Skeletal muscle tissue (tissue), 4 donors: ENCODE measurements around the gene ZNRF3. TPM values are rescaled to one million over a fixed set of nuclear protein-coding genes. Genes with fewer than 3 reads are reported as not detected.
A peak's percentile ranks its signal among the peaks of the same experiment; 100 is the strongest.

Source experiments
- H3K27ac ChIP-seq: one replicate; pipeline ENCODE4 v1.7.0; 2013; ENCODE audit warnings: mild to moderate bottlenecking, low read depth, low read length, inconsistent platforms
- H3K27me3 ChIP-seq, 3 donors: one replicate each; pipeline ENCODE4 v1.7.0; 2013; ENCODE audit warnings: low read length in 3 of 3; ENCODE audit not compliant: control insufficient read depth in 3 of 3, insufficient read depth in 3 of 3
- H3K36me3 ChIP-seq, 3 donors: one replicate each; pipeline ENCODE4 v1.7.0; 2013; ENCODE audit warnings: low read length in 3 of 3; ENCODE audit not compliant: control insufficient read depth in 3 of 3, insufficient read depth in 3 of 3
- H3K4me1 ChIP-seq, 3 donors: one replicate each; pipeline ENCODE4 v1.7.0; 2013; ENCODE audit warnings: low read length in 3 of 3, mild to moderate bottlenecking in 3 of 3; ENCODE audit not compliant: control insufficient read depth in 3 of 3, insufficient read depth in 3 of 3
- H3K4me3 ChIP-seq, 3 donors: one replicate each; pipeline ENCODE4 v1.7.0; 2013; ENCODE audit warnings: low read length in 3 of 3
- H3K9ac ChIP-seq, 3 donors: one replicate each; pipeline ENCODE4 v1.7.0; 2013; ENCODE audit warnings: low read length in 3 of 3, mild to moderate bottlenecking in 3 of 3, moderate library complexity in 2 of 3, low read depth in 1 of 3
- H3K9me3 ChIP-seq, 3 donors: one replicate each; pipeline ENCODE4 v1.7.0; 2013; ENCODE audit warnings: low read length in 3 of 3; ENCODE audit not compliant: control insufficient read depth in 3 of 3
- total RNA-seq: library from RNA; depleted of rRNA; stranded (reverse); fragments of >200 nt; gene quantifications from one replicate; pipeline ENCODE4 v1.2.3, GENCODE V29; 2014
- donor health status: Osteomylitis.

ZNRF3 gene
- total RNA-seq, 1 donor from 2014 or later = 7.3 TPM

DNA sequence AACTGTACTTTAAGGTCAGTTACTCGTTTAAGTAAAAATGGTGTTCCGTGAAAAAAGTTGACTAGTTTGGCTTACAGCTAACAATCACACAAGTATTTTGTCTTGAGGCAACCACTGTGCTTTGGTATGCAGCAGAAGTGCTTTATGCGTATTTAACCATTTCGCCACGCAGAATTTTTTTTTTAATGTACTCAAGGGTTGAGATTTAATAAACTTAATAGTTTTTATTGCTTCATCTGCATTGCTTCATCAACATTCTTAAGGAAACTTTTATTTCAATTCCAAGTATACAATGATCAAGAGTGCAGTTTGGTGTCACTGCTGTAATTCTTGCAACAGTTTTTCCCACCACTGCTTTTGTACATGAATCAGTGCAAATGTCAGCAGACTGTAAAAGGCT is 66.4 kb downstream of the ZNRF3 start:
- Histone ChIP-seq H3K4me1 (peaks cover 35 to 37% (median 36%) of the 10 kb centered on the region in 3 donors), H3K27me3 (no peaks in the 10 kb centered on the region)

DNA sequence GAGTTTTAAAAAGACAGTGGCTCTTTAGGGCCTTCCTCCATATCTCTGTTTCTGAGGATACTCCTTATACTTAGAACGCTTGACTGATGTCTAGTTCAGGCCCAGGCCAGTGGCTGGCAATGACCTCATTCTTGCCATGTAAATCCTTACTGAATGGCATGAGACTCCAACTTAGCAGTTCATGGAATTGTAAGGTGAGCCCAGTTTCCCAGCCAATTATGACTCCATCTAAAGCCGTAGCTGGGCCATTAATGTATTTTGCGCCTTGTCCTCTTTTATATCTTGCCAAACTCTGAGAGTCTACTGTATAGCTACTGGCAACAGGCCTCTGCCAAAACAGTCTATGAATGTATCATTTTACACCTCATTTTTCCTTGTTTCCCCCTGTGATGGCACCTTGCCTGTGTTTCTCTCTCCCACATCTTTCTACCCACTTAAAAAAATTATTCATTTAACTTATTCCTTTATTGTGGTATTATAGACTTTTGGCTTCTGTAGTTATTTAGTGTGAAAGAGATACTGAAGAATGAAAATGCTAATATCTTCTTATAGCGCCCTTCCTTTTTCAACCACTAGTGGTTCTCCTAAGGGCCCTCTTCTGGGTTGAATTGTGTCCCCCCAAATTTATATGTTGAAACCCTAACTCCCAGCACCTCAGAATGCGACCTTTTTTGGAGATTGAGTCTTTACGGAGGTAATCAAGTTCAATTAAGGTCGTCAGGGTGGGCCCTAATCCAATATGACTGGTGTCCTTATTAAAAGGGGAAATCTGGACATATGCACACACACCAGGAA is 67.4 kb downstream of the ZNRF3 start:
- Histone ChIP-seq H3K36me3 (no peaks in the 10 kb centered on the region), H3K27me3 (no peaks in the 10 kb centered on the region), H3K4me1 (peaks cover 35 to 37% (median 36%) of the 10 kb centered on the region in 3 donors), H3K9ac (no peak overlapping the region), H3K4me3 (no peak overlapping the region), H3K27ac (no peak overlapping the region), H3K9me3 (no peaks in the 10 kb centered on the region)

More for the DNA sequence above, 66.4 kb downstream of the ZNRF3 start:
- Histone ChIP-seq H3K36me3 (no peaks in the 10 kb centered on the region), H3K9ac (no peak overlapping the region), H3K4me3 (no peak overlapping the region), H3K27ac (no peak overlapping the region), H3K9me3 (no peaks in the 10 kb centered on the region)

DNA sequence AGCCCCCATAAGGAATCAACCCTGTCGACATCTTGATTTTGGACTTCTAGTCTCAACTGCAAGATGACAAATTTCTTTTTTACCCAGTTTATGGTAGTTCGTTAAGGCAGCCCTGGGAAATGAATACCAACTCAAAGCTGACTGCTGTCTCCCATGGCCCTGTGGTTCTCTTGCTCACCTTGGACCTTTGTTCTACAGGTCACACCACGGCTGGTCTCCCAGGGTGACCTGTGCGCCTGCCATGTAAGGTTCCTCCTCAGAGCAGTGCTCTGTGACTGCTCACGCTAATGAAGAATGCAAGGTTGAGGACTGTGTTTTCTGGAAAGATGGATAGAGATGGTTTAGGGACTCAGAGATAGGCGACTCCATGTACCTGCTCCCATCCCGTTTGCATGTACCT is 68.2 kb downstream of the ZNRF3 start:
- Histone ChIP-seq H3K9me3 (no peaks in the 10 kb centered on the region), H3K9ac (no peak overlapping the region), H3K4me1 (peaks cover 35 to 37% (median 36%) of the 10 kb centered on the region in 3 donors), H3K27ac (no peak overlapping the region), H3K36me3 (no peaks in the 10 kb centered on the region), H3K27me3 (no peaks in the 10 kb centered on the region), H3K4me3 (peak overlapping the region in 1 of 3 donors; percentile 23)

DNA sequence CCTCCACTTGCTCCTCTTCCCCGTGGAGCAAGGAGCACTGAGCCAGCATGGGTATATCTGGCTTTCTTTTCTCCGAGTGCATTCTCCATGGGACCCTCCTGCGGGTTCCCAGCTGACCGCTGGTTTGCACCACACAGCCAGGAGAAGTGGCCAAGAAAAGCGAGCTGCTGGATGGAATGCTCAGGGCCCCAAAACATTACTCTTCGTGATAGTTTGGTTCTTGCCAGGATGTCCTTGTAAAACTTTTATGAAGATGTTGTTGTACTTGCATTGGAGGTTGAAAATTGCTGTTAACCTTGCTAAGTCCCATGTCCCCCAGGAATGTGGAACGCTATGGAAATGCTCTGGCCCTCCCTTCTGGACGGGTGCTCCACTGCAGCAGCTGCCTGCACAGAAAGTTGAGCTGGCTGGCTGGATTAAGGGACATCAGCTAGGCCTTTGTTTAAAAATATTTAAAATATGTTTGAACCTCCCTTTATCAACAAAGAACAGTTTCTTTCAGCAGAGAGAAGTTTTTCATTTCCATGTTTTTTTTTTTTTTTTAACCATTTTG is 68.7 kb downstream of the ZNRF3 start:
- Histone ChIP-seq H3K36me3 (no peaks in the 10 kb centered on the region), H3K4me3 (peak overlapping the region in 1 of 3 donors; percentile 23), H3K9me3 (no peaks in the 10 kb centered on the region), H3K4me1 (peaks cover 36 to 42% (median 38%) of the 10 kb centered on the region in 3 donors), H3K9ac (no peak overlapping the region), H3K27ac (no peak overlapping the region), H3K27me3 (no peaks in the 10 kb centered on the region)

DNA sequence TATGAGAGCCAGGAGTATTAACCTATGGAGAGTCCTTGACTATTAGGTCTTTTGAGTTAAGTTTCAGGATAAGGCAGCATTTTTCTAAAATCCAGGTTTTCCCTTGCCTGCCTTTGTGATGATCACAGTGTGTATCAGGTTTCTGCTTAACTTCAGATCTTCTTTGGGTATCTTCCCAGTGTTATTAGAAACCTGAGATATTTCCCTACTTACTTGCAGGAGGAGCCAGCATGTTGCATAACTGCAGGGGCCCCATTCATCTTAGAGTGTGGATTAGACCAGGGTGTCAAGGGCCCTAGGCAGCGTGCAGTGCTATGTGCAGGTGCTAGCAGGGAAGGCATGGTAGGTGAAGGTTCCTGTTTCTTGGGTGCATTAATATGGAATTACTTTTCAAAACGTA is 69.5 kb downstream of the ZNRF3 start:
- no peak overlapping the region for H3K27ac ChIP-seq

DNA sequence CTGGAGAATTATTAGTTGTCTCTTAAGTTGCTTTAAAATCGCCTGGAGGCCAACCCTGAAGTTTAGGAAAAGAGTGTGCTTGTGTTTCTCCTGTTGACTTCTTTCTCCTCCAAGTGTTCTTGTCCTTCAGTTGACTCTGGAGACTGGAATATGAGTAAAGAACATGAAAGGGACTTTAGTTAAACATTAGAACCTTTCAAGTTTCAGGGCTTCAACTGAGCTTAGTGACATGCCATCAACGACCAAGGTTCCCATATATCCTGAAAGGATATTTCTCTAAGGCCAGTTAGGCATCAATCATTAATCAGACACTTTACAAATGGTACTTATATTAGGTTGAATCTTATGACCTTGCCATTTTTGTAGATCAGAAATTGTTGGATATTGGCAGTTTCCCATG is 70.0 kb downstream of the ZNRF3 start:
- peaks cover 36 to 45% (median 39%) of the 10 kb centered on the region in 3 donors for H3K4me1 ChIP-seq
- no peak overlapping the region for H3K27ac ChIP-seq
- no peaks in the 10 kb centered on the region for H3K36me3 ChIP-seq
- no peaks in the 10 kb centered on the region for H3K9me3 ChIP-seq
- no peaks in the 10 kb centered on the region for H3K27me3 ChIP-seq
- no peak overlapping the region for H3K4me3 ChIP-seq
- no peak overlapping the region for H3K9ac ChIP-seq

More for the DNA sequence above, 69.5 kb downstream of the ZNRF3 start:
- H3K27me3 ChIP-seq = no peaks in the 10 kb centered on the region
- H3K9me3 ChIP-seq = no peaks in the 10 kb centered on the region
- no peak overlapping the region for H3K4me3 ChIP-seq
- no peaks in the 10 kb centered on the region for H3K36me3 ChIP-seq
- peaks cover 36 to 43% (median 38%) of the 10 kb centered on the region in 3 donors for H3K4me1 ChIP-seq
- H3K9ac ChIP-seq = peak overlapping the region in 1 of 3 donors; percentile 45

DNA sequence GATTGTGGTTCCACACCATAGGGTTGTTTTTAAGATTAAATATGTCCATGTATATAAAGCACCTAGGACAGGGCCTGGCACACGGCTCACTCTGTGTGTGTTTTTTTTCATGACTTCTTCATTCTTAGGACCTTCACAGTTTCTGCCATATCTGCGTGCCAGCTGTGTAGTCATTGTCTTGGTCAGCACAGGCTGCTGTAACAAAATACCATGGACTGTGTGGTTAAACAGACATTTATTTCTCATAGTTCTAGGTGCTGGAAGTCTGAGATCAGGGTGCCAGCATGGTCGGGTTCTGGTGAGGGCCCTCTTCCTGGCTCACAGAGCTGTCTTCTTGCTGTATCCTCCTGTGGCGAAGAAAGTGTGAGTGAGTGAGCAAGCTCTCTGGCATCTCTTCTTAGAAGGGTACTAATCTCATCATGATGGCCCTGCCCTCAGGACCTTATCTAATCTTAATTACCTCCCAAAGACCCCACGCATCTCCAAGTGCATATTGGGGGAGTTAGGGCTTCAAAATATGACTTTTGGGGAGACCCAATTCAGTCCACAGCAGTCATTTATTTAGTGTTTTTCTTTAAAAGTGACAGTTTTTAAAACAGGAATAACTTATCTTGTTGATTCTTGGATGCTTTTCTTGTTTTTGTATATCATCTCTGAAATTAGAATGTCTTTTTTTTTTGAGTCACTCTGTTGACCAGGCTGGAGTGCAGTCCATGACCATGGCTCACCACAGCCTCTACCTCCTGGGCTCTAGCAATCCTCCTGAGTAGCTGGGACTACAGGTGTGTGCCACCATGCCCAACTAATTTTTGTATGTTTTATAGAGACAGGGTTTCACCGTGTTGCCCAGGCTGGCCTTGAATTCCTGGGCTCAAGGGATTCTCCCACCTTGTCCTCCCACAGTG is 70.9 kb downstream of the ZNRF3 start:
- Histone ChIP-seq H3K4me3 (no peak overlapping the region), H3K27me3 (no peaks in the 10 kb centered on the region), H3K4me1 (peaks cover 36 to 52% (median 40%) of the 10 kb centered on the region in 3 donors), H3K36me3 (no peaks in the 10 kb centered on the region), H3K27ac (no peak overlapping the region), H3K9me3 (no peaks in the 10 kb centered on the region), H3K9ac (no peak overlapping the region)

DNA sequence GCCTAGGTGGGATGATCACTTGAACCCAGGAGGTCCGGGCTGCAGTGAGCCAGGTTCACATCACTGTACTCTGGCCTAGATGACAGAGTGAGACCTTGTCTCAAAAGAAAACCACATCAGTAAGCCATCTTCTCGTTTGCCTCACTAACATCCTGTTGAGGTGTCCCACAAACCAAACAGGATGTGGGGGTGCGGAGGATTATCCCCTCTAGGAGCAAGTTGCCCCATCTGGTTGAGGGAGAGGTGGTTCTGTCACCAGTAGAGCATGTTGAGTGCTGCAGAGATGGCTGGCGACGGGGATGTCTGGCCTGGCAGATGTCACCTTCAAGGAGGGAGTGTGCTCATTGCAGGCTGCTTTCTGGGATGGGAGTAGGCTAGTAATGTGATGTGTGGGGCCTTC is 72.4 kb downstream of the ZNRF3 start:
- Histone ChIP-seq H3K27ac (no peak overlapping the region), H3K4me1 (peaks cover 27 to 40% (median 32%) of the 10 kb centered on the region in 3 donors)

DNA sequence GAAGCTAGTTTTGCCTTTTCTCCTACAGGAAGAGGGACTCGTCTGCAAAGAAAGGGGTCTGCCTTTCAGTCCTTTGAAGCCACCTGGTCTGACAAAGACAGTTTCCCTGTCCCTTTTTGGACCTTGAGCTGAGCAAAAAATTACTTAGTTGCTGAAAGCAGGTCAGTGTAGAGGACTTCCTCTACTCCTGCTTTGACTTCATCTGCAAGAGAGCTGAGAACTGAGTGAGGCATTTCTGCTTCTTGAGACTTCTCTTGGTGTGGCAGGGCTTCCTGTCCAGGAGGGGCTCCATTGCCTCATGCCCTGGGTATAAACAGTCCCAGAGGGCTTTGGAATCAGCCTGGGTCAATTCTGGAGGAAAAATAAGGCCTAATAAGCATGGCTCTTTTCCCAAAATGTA is 73.1 kb downstream of the ZNRF3 start:
- Histone ChIP-seq H3K36me3 (no peaks in the 10 kb centered on the region), H3K9ac (no peak overlapping the region), H3K4me3 (no peak overlapping the region), H3K27ac (no peak overlapping the region), H3K9me3 (no peaks in the 10 kb centered on the region), H3K27me3 (no peaks in the 10 kb centered on the region), H3K4me1 (peaks cover 23 to 36% (median 35%) of the 10 kb centered on the region in 3 donors)

More for the DNA sequence above, 72.4 kb downstream of the ZNRF3 start:
- Histone ChIP-seq H3K36me3 (no peaks in the 10 kb centered on the region), H3K9ac (no peak overlapping the region), H3K27me3 (no peaks in the 10 kb centered on the region), H3K4me3 (no peak overlapping the region), H3K9me3 (no peaks in the 10 kb centered on the region)
